ENCODE results near the gene SPOPL.

- TF ChIP-seq, protein P1, sequence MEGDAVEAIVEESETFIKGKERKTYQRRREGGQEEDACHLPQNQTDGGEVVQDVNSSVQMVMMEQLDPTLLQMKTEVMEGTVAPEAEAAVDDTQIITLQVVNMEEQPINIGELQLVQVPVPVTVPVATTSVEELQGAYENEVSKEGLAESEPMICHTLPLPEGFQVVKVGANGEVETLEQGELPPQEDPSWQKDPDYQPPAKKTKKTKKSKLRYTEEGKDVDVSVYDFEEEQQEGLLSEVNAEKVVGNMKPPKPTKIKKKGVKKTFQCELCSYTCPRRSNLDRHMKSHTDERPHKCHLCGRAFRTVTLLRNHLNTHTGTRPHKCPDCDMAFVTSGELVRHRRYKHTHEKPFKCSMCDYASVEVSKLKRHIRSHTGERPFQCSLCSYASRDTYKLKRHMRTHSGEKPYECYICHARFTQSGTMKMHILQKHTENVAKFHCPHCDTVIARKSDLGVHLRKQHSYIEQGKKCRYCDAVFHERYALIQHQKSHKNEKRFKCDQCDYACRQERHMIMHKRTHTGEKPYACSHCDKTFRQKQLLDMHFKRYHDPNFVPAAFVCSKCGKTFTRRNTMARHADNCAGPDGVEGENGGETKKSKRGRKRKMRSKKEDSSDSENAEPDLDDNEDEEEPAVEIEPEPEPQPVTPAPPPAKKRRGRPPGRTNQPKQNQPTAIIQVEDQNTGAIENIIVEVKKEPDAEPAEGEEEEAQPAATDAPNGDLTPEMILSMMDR (IDR thresholded peaks at IDR 0.05) = no peak
- no peak for TF ChIP-seq EZH2 (IDR thresholded peaks at IDR 0.05; ENCODE audit: borderline replicate concordance, insufficient read depth, low read depth, low read length, poor library complexity, severe bottlenecking)
Observed at GRCh38 chr2:138516030-138516704, 14.6 kb downstream of the SPOPL start.

All from B cell (primary cell).